Vagina (tissue), 2 donors: ENCODE measurements around the gene MEP1A. TPM values are rescaled to one million over a fixed set of nuclear protein-coding genes. Genes with fewer than 3 reads are reported as not detected.

ENCODE experiments used
- DNase-seq, 2 donors: peaks; one replicate each; pipeline ENCODE4 v3.0.0-alpha.2; 2017; ENCODE audit errors: extremely low spot score in 2 of 2
- H3K27ac ChIP-seq: fragments of 200-600 bp; sonication (generic); one replicate; pipeline ENCODE4 v1.5.1; 2019
- H3K27me3 ChIP-seq: fragments of 200-600 bp; sonication (generic); one replicate; pipeline ENCODE4 v1.5.1; 2019
- H3K36me3 ChIP-seq, 2 donors: fragments of 200-600 bp; sonication (generic); one replicate each; pipeline ENCODE4 v1.5.1; 2017 to 2019
- H3K4me1 ChIP-seq: fragments of 200-600 bp; sonication (generic); one replicate; pipeline ENCODE4 v1.5.1; 2019
- H3K4me3 ChIP-seq, 2 donors: fragments of 200-600 bp; sonication (generic); 1 replicate in 1 of 2; 2 replicates in 1 of 2; pipeline ENCODE4 v1.5.1; 2016 to 2019
- H3K9me3 ChIP-seq: fragments of 200-600 bp; sonication (generic); one replicate; pipeline ENCODE4 v1.5.1; 2019
- CTCF ChIP-seq, 3 experiments: fragments of 450-650 bp in 2 of 3; fragments of 200-600 bp in 1 of 3; sonication (generic) in 1 of 3; IDR thresholded peaks; one replicate each; pipeline ENCODE4 v1.5.1; 2017 to 2019; ENCODE audit warnings: antibody characterized with exemption in 3 of 3, mild to moderate bottlenecking in 2 of 3, moderate library complexity in 2 of 3
- POLR2A ChIP-seq, 2 donors: fragments of 450-650 bp; IDR thresholded peaks; one replicate each; pipeline ENCODE4 v1.6.1; 2017; ENCODE audit warnings: antibody characterized with exemption in 2 of 2, mild to moderate bottlenecking in 2 of 2, moderate library complexity in 2 of 2
- POLR2AphosphoS5 ChIP-seq, 2 donors: sonication (generic); formaldehyde crosslinking; IDR thresholded peaks; one replicate each; pipeline ENCODE4 v1.9.0; 2017; ENCODE audit warnings: antibody characterized with exemption in 2 of 2, mild to moderate bottlenecking in 2 of 2, low read depth in 1 of 2; ENCODE audit not compliant: insufficient read depth in 1 of 2
- intact Hi-C: fragments of 100-400 bp; cut with DNase I; formaldehyde crosslinking; loops from one replicate; pipeline ENCODE4 v1.15.1; 2023
- total RNA-seq: library from RNA; depleted of rRNA; stranded (reverse); fragments of >200 nt; gene quantifications from one replicate; pipeline ENCODE4 v1.2.3, GENCODE V29; 2016

Gene MEP1A
- total RNA-seq, 1 donor from 2014 or later: not detected

GRCh38 chr6:46776070-46776712, 17.0 kb upstream of the MEP1A start:
- no peaks in the 10 kb centered on the region for H3K9me3 ChIP-seq
- intact Hi-C loops: no loop called here

GRCh38 chr6:46777476-46778346, 15.5 kb upstream of the MEP1A start:
- Histone ChIP-seq H3K9me3 (no peaks in the 10 kb centered on the region), H3K27me3 (no peaks in the 10 kb centered on the region), H3K4me3 (no peak overlapping the region), H3K4me1 (no peaks in the 10 kb centered on the region), H3K27ac (no peak overlapping the region), H3K36me3 (no peaks in the 10 kb centered on the region)
- intact Hi-C loops: no loop called here
- TF ChIP-seq POLR2AphosphoS5 (IDR thresholded peaks at IDR 0.05; ENCODE audit: insufficient read depth in 1 of 2, low read depth in 1 of 2) (no peak), POLR2A (IDR thresholded peaks at IDR 0.05) (no peak), CTCF (IDR thresholded peaks at IDR 0.05) (no peak)
- DNase-seq: no peak

More at GRCh38 chr6:46776070-46776712, 17.0 kb upstream of the MEP1A start:
- Histone ChIP-seq H3K36me3 (no peaks in the 10 kb centered on the region), H3K4me1 (no peaks in the 10 kb centered on the region), H3K4me3 (no peak overlapping the region), H3K27ac (no peak overlapping the region), H3K27me3 (no peaks in the 10 kb centered on the region)
- no peak for DNase-seq
- TF ChIP-seq CTCF (IDR thresholded peaks at IDR 0.05): no peak
- TF ChIP-seq POLR2A (IDR thresholded peaks at IDR 0.05): no peak
- TF ChIP-seq POLR2AphosphoS5 (IDR thresholded peaks at IDR 0.05; ENCODE audit: insufficient read depth in 1 of 2, low read depth in 1 of 2): no peak

- Histone ChIP-seq H3K9me3 (no peaks in the 10 kb centered on the region), H3K36me3 (no peaks in the 10 kb centered on the region), H3K4me1 (no peaks in the 10 kb centered on the region), H3K4me3 (no peak overlapping the region), H3K27ac (no peak overlapping the region), H3K27me3 (no peaks in the 10 kb centered on the region)
- no peak for TF ChIP-seq POLR2AphosphoS5 (IDR thresholded peaks at IDR 0.05; ENCODE audit: insufficient read depth in 1 of 2, low read depth in 1 of 2)
- TF ChIP-seq POLR2A (IDR thresholded peaks at IDR 0.05): no peak
- TF ChIP-seq CTCF (IDR thresholded peaks at IDR 0.05): peak in 2 of 3 experiments; percentile 29 to 44
- intact Hi-C loops: no loop called here
- DNase-seq: no peak
Measured at GRCh38 chr6:46781478-46782378, 11.5 kb upstream of the MEP1A start.

GRCh38 chr6:46784535-46784934, 8.7 kb upstream of the MEP1A start:
- Histone ChIP-seq H3K36me3 (no peaks in the 10 kb centered on the region), H3K27me3 (no peaks in the 10 kb centered on the region), H3K9me3 (no peaks in the 10 kb centered on the region), H3K4me1 (no peaks in the 10 kb centered on the region), H3K27ac (no peak overlapping the region), H3K4me3 (no peak overlapping the region)
- intact Hi-C loops: no loop called here
- TF ChIP-seq CTCF (IDR thresholded peaks at IDR 0.05) (no peak), POLR2AphosphoS5 (IDR thresholded peaks at IDR 0.05; ENCODE audit: insufficient read depth in 1 of 2, low read depth in 1 of 2) (no peak), POLR2A (IDR thresholded peaks at IDR 0.05) (no peak)
- no peak for DNase-seq
